DMS 273 (cell line): Measurements from ENCODE around the gene LYZL2.
"Not testable (repeated sequence)": the region's sequence is repeated elsewhere in the genome, so short reads cannot be mapped to it uniquely, and the experiment has no call there.

Experiments used
- DNase-seq: peaks from one replicate; lab custom pipeline; 2025; ENCODE audit not compliant: unreplicated experiment; lab: John Stamatoyannopoulos, UW

Gene LYZL2

DNA sequence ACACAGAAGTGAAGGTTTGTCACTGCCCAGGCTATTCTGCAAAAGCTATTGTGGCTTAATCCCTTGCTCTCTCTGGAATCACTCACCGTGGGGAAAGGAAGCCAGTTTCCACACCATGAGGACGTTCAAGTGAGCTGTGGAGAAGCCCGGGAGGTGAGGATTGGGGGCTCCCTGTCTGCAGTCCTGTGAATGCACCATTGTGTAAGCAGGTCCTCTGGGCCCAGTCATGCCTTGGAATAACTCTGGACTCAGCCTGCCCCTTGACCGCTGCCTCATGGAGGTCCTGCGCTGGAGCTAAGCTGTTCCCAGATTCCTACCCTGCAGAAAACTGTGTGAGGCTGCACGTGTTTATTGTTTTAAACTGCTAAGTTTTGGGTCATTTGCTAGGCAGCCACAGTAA is 33.5 kb downstream of the LYZL2 start:
- DNase-seq: no peak

DNA sequence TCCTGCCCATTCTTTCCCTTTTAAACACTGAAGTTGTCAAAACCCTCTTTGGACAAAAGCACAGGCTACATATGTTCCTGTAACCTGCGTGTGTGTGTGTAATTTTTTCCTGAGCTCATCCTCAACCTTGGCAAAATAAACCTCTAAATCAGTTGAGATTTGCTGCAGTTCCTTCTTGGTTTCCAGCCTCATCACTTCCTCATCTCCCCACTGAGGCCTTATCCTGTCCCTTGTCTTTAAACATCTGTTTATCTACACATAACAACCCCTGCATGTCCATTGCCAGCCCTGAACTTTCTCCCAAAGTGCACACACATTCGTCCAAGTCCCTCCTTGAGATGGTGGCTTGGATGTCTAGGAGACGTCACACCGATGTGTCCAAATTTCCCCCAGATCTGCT is 35.5 kb downstream of the LYZL2 start:
- no peak for DNase-seq

DNA sequence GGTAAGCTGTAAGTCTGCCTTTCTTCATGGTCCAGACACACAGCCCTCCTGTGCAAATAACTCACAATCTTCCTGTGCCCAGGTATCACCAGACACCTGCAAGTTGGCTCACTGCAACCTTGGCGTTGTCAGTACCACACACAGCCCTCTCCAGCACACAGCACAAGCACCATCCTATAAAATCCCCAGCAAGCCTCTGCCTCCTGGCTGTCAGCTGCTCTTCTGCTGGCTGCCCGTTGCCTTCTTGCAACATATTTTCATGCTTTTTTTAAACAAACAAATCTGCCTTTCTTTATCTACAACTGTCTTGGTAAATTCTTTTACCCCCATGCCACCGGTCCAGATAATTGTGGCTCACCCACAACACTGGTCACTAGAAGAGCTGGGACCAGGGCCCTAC is 36.8 kb downstream of the LYZL2 start:
- not testable (repeated sequence) for DNase-seq

- peak; percentile 41 for DNase-seq
These were observed 38.3 kb downstream of the LYZL2 start for GRCh38 chr10:30591249-30591670.

DNA sequence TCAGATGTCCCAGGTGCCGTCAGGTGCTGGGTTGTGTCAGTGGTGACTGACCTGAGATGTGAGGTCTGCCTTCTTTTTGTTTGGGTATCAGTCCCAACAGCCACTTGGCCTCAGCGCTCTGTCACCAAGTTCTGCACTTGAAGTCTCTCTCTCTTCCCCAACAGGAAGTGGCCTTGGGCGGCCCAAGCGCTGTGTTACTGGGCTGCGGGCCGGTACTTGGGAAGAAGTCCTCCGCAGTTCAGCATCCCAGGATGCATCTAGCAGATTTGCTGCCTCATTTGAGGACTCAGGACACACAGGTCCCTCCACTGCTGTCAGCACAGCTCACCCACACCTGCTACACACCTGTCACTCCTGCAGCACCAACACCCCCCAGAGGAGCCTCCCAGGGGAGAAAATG is 40.1 kb downstream of the LYZL2 start:
- no peak for DNase-seq

DNA sequence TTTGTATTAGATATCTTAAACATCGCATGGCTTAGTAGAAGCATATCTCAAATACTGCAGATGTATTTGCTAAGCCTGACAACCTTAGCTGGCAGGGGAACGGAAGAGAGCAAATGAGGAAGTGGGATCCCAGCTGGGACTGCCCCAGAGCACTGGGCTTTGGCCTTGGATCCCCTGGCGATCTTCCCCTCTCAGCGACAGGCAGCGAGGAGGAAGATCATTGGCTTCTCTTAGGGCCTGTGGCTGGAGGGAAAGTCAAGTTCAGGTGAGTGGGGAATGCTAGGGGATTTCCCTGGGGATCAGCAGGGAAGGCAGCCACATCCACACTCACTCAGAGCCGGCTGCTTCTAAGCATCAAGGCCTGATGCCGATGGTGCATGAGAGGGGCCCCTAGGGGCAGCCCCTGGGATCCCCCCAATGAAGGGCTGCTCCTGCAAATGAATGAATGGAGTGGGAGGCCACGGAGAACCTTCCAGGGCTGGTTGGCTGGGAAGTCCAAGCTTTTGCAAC is 42.0 kb downstream of the LYZL2 start:
- no peak for DNase-seq

DNA sequence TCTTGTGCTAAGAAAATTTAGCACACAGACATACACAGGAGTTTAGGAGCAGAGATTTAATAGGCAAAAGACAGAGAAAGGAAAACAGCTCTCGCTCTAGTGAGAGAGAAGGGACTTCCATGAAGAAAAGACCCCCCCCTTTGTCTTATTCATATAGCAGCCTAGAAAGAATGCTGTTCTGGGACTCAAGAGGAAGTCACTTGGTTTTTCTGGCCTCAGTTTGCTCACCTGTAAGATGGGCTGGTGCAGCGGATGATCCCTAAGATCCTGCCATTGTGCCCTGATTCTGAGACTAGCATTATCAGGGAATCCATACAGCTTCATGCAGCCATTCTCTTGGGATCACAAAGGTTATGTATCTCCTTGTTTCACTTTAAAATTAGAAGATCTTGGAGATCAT is 42.7 kb downstream of the LYZL2 start:
- no peak for DNase-seq

DNA sequence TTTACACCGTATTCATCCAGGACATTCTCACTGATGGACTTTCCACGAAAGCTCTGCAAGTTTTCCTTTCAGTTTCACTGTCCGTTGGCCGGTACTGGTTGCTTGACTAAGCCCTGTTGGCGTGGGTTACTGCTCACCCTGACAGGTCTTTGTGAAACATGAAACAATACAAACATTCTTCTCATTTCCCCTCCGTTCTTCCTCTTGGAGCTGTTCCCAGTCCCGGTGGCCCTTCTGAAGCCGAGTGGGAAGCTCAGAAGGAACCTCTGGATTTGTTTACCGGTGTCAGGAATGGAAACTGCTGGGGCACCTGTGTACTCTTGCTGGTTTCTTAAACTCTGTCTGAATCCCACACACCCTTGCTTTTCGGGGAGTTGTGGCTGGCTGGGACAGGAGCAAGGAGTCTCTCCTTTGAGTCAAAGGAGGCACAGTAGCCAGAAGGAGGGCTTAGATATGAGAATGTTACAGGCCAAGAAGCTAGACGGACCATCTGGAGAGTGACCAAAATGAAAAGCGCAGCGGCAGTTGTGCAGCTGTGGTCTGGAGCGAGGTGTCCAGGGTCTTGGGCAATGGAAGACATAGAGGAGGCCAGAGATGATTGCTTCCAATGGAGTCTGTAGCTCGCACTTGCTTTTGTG is 45.7 kb downstream of the LYZL2 start:
- DNase-seq: no peak

- DNase-seq: peak; percentile 57
These were observed 47.7 kb downstream of the LYZL2 start for GRCh38 chr10:30581779-30582380.

- DNase-seq: no peak
These were observed 48.9 kb downstream of the LYZL2 start for GRCh38 chr10:30580676-30581075.

- DNase-seq: no peak
These were observed 49.3 kb downstream of the LYZL2 start for GRCh38 chr10:30580241-30580640.

DNA sequence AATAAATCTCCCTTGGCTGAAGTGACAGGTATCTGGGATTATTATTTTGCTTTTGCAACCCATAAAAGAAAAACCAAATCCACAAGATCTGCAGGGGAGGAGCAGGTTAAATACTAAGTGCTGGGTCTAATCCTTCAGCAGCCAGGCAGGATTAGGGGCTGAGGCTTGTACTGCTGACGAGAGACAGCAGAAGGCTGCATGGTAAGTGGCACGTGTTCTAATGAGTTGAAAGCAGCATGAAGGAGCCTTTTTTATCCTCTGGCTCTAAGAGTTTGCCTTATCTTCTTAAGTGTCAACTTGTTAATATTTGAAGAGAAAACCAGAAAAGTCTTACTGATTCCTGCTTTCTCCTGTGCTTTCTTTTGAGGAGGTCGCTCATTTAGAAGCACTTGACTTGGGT is 50.0 kb downstream of the LYZL2 start:
- DNase-seq: no peak

DNA sequence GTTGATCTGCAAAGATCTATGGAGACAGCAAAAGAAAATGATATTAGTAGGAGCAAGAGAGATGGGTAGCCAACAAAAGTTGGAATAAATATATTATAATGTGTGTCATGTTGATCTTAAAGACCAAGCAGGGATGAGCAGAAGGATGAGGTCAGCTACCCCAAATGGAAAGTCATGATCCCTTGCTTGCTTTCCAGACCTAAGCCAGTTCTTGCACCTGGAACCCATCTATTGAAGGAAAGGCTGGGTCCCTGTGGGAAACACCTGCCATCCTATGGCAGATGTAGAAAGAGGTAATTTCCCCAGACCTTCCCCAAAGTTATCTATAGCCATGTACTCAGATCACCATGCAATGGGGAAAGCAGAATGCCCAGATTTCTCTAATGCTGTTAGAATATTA is 52.5 kb downstream of the LYZL2 start:
- no peak for DNase-seq

DNA sequence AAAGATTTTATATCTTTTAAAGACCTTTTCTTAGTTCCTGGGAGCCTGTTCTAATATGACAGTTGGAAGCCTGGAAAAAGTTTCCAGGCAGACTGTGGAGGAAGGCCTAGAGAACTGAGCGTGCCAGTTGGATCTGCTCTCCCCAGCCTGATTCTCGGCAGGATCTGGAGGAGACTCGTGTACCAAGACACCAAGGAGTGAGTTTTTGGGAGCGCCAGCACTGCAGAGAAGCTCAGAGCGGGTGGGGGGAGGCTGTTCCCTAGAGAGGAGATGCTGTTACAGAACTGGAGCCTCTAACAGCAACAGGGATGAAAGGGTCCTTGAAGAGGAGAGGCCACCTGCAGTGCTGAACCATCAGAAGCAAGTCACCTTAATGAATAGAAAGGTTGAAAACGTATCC is 52.9 kb downstream of the LYZL2 start:
- DNase-seq: no peak

- no peak for DNase-seq
These were observed 55.1 kb downstream of the LYZL2 start for GRCh38 chr10:30574432-30574796.

DNA sequence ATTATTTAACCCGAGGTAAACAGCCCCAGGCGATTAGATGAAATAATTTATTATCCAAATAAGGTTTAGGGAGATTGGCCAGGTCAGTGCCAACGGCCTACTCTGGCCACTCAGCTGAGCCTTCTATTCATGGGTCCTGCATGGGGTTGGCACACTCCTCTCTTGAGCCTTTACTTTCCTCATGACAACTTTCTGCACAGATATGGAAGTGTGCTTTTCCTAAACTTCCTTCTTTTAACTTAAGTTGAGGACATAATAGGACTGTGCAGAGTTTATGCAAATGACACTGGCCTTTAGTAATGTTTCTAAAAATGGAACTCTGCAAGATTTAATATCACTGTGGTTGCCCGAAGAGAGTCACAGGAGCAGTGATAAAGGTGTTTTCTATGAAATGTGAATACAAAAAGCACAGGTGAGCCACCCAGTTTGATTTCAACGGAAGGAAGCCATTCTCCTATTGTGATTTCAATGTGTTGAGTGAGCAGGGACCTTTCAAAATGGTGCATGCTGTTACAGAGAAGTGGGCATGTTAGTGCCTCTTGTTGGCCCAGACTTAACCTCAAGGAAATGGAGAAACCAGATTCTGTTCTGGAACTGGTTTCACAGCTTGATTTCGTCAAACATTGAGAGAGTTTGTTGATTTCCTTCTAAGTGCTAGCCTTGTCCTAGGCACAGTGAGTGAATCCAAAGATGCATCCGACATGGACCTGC is 55.7 kb downstream of the LYZL2 start:
- no peak for DNase-seq

DNA sequence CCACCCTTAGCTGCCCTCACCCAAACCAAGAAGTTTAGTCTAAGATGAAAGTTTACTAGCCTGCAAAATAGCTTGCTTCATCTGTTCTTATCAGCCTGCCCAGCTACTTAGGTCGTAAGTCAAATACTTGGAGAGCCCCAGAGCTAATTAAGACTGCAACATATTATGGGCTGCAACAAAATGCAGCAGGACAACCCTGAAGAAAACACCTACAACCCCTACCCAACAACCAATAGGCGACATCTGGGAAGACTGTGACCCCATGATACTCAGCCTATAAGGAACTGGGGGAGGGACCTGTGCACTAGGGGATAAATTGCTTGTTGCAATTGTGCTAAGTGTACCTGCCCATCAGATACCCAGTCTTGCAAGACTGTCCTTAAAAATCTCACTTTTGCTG is 64.1 kb downstream of the LYZL2 start:
- no peak for DNase-seq

DNA sequence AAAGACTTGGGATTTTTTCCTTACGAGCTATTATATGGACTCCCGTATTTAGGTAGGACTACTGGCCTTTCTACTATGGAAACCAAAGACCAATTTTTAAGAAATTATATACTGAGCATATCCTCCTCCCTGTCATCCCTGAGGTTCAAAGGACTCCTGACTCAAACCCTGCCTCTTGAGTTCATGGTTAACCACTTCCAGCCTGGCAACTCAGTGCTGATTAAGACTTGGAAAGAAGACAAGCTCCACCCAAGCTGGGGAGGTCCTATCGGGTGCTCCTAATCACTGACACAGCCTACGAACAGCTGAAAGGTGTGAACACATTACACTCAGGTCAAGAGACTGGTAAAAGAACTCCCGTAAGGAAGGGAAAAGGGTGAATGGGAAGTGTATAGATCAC is 66.8 kb downstream of the LYZL2 start:
- DNase-seq: no peak
